Activated CD8-positive, alpha-beta memory T cell treated with anti-CD3 and anti-CD28 coated beads, Interleukin-2, amount 50 U/mL, for 1 hour (primary cell): ENCODE results near the gene SYPL1.

Experiments used
- DNase-seq: peaks from one replicate; pipeline ENCODE4 v3.0.0-alpha.2; 2020; ENCODE audit errors: extremely low read depth

The SYPL1 gene

DNA sequence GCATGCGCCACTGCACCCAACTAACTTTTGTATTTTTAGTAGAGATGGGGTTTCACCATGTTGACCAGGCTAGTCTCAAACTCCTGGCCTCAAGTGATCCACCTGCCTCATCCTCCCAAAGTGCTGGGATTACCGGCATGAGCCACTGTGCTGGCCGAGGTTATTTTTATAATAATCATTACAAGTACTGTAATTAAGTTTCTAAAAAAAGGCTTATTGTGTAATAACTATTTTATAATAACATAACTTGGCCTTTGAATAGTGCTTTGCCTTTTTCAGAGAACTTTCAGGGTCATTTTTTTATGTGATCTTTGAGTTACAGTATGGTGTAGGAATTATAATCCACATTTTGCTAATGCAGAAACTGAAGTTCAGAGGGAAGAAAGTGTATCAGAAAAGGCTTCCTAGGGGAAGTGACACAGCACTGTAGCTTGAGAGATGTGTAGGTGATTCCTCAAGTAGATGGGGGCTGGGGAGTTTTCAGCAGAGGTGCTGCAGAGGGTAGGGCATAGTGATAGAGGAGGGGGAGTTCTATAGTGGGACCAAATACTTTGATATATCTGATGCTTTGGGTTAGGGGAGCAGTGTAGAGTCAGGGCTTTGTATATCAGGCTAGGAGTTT is 9.2 kb upstream of the SYPL1 start:
- no peak for DNase-seq

DNA sequence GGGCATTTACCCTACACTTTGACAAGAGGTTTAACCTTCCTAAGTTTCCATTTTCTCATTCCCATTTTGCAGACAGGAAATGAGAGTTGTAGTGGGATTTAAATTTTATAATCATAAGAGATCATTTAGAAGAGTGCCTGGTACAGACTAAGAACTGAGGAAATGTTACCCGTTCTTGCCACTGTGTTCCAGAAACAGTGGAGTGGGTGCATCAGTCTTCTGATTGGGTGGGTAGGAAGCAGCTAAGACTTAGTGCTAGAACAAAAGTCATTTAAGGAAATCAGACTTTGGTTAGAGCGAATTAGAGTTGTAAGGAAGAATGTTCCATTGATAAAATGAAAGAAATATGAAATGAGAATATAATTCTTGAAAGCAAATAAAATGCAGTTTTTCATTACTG is 8.4 kb upstream of the SYPL1 start:
- no peak for DNase-seq

DNA sequence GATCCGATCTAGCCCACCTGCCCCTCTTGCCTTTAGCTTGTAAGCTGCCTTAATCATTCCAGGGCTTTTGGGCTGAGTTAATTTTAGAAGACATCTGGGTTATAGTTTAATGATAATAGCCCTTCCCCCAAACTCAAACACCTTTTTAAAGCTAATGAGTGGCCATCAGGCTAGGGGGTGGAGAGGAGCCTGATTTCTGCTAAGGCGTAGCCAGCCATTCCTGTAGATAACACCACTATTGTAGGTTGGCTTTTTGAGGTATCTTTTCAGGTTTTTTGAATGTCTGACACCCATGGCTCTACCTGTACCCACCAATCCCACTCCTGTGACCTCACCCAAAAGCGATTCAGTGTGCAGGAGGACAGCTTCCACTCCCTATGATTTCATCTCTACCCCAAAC is 7.6 kb upstream of the SYPL1 start:
- no peak for DNase-seq

DNA sequence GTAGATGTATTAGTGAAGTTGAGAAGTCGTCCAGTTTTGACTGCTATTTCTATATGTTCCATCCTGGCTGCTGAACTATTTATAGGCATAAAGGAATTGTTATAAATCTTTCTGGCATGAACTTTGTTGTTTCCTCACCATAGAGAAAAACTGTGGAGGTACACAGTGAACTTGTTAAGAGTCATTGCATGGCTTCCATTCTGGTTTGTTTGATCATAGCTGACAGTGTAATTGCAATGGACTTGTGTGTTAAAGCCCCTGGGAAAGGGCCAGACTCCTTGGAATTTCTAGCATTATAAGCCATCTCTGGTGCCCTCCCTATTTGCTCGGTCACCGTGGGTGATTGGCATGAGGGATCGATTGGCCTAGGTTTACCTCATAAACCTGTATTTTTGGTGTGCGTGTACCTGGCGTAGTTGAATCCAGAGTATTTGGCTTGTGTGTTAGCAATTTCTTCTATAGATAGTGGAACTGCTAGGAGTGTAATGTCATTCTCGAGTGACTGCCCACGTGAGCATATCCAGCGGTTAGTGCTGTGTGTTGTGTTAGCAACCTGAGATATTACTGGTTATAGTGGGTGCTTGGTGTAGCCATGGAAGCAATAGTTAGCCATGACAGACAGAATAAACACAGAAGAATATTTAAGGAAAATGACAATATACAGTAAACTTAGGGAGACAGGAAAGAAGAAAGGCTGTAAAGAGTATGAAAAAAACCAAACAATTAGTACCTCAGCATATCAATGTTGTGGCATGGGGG is 5.9 kb upstream of the SYPL1 start:
- DNase-seq = no peak

DNA sequence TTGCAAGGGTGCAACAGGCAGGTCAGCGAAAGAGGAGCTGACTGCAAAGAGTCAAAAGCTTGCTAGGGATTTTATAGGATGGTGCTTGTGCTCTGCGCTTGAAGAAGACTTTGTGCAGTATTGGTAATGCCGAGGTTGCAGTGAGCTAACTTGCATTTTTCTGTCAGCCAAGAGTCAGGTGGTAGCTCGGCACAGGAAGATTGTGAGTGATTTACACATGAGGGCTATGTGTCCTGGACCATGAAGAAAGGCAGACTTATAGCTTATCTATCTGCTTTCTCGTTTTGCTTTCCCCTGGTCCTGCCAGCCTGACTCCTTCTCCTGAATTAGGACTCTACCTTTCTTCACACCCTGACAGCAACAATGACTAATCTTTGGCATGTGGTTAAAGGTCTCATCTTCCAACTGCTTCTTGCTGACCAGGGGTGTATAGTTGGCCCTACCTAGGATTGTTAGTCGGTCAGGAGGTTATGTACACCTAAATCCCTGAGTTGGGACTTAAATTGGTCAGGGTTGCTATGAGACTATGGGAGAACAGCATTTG is 4.1 kb upstream of the SYPL1 start:
- DNase-seq = no peak

DNA sequence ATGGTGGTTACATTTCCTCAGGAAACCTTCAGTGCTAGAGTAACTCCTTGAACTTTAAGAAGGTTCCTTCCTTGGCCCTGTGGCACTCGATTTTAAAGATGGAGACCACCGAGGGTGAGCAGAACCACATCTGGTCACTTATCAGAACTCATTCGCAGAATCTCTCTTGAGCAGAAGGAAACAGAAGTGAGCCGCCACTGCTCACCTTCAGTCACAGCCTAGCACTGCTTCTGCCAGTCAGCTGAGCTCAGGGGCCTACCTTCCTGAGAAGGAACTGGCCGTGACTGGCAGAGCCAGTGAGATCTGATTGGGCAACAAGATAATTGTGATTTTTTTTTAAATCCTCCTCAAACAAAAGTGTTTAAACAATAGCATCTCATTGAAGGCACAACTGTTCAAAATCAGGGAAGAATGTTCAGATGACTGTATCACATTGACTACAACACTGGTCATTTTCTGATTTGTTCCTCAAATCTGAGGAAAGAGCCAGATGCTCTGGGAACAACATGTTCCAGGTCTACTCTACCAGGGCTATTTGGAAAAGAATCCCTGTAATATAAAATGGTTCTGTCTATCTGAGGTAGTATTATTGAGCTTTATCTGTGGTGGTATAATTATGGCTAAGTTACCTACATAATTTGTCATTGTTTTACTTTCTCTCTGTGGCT is 2.7 kb upstream of the SYPL1 start:
- no peak for DNase-seq

DNA sequence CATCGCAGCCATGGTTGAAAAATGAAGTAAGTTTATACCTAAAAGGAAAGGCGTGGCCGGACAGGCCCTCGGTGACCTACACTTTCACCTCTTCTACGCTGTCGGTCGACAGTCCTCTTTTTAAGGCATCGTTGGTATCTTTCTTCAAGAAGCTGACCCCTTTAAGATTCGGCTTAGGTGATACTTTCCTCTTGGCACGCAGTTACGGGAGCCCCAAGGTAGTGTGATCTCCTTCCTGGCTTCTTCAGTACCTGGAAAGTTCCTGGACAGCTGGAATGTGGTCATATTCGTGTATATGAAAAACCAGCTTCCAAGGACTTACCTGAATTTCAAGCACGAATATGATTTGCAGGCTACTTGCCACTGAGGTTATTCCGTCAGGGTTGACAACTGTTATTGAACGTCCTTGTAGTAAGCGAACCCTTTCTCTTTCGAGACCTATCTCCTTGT is 885 bp upstream of the SYPL1 start:
- no peak for DNase-seq

DNA sequence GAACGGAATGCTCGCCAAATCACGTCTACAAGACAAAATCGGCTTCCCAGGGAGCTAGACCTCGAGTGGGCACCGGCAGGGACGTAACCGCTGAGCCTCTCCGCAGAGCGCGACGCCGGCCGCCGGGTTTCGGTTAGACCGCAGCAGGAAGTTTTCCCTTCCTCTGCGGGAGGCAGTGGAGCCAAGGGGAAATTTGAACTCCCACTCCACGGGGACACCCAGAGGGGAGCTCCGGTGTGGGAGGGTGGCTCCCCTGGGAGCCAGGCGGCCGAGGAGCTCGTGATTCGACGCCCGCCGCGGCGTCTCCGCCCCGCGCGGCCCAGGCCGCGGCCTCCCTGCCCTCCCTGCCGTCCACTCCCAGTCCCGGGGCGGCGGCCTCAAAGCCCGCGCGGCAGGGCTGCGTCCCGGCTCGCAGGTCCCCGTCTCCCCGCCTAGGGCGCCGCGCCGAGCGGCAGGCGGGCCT is 426 bp downstream of the SYPL1 start:
- DNase-seq = no peak

DNA sequence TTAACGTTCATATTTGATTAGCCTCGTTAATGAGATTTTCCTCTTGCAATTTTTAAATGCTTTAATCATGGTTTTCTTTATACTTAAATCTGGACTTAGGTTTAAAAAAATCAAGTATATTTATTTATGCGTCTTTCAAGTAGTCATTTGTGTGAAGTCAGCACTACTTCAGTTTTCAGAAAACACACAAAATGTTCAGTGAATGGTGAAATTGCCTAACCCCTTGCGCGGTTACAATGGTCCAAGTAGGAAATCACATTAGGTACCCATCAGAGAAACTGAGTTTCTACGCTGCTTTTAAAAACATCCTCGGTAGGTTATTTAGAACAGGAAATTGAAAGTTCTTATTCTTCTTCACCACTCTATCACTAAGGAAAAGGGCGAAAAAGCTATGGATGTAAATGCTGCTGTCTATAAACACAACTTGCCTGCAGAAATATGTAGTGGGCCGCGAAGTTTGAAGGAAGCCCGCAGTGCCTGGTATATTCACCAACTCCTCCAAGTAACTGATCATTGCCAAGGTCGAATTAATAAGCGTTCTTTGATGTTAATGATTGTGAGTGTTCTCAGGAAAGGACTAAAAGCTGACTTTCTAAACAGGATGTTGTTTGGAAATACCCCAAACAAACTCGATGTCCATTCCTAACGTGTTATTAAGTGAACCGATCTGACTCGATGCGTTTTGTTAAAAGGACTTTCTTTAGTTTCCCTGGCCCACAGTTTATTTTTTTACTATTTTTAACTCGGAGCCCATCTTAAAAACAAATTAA is 1.0 kb downstream of the SYPL1 start:
- DNase-seq = no peak

DNA sequence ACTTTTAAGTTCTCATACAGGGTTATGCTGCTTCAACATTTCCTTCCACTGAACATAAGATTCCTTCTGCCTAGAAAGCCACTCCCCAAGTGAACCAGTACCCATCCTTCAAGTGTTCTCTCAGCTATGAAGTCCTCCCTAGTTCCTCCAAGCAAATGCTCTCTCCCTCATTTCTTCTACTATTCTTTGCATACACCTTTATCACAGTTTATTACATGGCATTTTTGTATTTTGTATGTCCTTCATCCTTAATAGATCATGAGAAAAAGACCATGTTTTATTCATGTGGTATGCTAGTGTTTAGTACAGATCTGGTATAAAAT is 1.9 kb downstream of the SYPL1 start:
- no peak for DNase-seq

DNA sequence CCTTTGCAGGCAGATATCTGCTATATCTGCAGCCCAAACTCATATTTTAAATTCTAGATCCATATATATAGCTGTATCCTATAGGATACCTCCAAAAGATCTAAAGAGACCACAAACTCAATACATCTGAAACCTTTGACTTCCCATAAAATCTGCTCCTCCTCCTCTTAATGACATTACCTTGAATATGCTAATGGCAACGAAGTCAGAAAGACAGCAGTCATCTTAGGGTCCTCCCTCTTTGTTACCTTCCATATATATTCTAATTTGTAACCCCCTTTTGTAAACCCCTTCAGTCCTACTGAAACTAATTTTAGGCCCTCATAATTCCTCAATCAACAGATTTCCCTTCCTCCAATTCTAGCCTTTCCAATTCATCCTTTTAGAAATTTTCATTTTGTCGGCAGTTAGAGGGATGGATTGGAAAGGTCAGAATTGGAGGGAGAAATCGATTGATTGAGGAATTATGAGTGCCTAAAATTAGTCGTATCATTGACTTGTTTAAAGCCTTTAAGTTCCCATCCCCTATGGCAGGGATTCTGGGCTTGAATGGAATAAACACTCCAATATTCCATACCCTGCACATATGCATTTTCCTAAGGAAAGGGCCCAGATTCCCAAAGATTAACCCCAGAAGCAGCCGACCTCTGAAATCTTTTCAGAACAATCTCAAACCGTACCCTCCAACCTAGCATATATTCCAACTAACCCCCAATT is 2.4 kb downstream of the SYPL1 start:
- no peak for DNase-seq

DNA sequence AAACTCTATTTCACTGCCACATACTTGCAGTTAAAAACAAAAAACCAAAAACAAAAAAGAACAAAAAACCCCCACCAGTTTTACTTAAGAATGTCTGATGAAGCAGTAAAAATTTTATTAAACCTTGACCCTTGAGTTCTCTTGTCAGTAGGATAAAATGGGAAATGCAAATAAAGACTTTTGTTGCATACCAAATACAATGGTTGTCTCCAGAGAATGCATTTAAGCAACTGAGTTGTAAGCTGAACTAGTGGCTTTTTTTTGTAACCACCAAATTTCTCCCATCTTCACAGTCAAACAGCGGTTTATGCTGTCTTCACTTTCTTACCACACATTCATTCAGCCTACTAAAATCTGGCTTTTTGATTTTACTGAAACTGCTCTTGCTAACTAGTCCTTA is 3.1 kb downstream of the SYPL1 start:
- DNase-seq = no peak

DNA sequence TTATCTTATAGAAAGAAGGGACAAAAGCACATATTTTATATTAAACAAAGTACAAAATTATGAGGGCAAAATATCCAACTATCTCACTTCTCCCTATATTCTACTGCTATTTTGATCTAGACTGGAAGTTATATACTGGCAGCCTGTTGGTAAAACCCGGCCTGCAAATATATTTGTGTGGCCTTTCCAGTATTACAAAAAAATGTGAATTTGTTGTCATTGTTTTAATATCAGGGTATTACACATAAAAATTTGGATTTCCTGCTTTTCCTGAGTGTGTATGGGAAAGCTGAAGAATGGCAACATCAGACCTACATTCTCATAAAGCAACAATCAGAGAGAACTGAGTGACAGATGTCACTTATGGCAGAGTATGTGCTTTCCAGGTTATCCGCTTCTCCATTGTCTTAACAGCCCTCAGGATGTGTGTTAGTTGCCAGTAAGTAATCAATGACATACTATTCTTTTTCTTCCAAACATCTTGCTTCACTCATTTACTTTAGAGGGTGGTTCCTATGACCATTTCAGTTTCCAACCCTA is 7.3 kb downstream of the SYPL1 start:
- DNase-seq = no peak

DNA sequence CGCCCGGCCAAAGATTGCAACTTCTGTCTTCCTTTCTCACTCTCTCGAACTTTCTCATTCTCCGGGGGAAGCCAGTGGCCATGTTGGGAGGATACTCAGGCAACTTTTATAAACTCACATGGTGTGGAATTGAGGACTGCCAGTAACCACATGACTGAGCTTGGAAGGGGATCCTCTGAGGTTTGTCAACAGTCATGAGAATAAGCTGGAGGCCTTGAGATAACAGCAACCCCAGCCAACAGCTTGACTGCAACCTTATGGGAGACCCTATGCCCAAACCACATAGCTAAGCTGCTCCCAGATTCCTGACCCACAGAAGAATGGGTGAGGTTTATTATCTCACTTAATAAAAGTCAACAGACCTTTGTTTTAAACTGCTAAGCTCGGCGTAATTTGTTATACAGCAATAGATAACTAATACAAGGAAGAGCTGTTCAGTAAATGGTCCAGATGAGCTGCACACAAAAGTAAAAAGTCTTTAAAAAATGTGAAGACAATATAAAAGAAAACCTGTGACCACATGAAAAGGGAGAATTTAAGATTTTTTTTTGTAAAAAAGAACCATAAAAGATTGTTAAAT is 9.6 kb downstream of the SYPL1 start:
- no peak for DNase-seq

DNA sequence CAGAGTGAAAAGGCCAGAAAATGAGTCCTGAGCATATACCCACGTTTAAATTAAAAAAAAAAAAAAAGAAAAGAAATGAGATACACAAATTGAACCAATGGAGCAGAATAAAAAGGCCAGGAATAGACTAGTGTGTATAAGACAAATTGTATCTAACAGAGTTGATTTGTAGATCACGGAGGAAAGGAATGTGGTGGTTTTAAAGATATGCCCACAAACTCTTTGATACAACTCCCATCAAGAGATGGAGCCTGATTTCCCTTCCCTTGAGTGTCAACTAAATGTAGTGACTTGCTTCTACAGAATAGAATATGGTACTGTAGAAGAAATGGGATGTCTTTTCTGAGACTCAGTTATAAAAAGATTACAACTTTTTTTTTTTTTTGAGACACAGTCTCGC is 10.4 kb downstream of the SYPL1 start:
- no peak for DNase-seq

DNA sequence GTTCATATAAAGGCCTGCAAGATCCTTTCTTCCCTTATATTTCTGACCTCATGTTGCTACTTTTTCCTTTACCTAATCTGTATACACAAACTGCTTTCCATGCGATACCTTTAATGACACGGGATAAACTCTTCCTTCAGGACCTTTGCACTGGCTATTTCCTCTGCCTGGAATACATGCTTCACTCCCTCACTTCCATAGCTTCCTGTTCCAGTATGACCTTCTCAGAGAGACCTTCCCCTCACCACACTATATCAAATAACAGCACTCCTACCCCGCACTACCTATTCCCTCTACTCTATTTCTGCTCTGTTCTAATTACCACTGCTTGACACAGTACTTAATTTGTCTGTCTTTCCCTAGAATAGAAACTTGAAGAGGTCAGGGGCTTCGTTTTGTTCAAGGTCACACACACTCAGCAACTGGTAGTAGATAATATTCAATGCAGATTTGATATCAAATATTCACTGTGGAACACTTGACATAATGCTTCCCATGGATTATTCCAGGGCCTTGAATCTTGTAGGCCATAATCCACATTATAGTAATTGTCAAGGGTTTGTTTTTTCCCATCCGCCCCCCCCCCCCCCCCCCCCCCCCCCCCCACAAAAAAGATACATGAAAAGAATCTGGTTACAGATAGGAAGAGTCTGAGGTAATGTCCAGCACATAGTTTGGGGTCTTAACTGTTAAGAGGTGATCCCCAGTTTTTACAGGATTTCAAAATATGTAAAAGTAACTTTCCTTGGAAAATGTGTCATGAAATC is 11.1 kb downstream of the SYPL1 start:
- DNase-seq = no peak

DNA sequence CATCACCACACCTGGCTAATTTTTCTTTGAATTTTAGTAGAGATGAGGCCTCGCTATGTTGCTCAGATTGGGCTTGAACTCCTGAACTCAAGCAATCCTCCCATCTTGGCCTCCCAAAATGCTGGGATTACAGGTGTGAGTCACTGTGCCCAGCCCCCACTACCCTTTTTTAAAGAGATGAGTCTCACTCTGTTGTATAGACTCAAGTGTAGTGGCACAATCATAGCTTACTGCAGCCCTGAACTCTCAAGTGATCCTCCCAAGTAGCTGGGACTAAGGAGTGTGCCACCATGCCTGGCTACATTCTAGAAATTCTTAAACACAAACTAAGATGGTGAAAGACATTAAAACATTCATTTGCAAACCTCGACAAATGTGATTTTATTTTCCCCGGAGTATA is 12.6 kb downstream of the SYPL1 start:
- no peak for DNase-seq

DNA sequence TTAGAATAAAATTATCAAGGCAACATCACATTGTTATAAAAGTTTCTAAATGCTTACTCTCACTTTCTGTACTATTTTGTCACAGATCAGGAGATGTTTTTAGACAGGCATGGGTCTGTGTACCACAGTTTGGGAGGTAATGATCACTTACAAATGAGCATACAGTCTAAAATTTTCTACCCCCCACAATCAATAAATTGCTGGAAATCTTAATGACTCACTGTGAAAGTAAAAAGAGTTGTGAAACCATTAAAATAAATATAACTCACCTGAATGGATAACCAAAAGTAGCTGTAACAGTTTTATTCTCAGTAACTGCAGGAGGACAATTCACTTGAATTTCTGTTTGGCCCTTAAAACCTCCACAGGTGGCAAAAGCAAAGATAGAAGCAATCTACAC is 13.2 kb downstream of the SYPL1 start:
- no peak for DNase-seq

DNA sequence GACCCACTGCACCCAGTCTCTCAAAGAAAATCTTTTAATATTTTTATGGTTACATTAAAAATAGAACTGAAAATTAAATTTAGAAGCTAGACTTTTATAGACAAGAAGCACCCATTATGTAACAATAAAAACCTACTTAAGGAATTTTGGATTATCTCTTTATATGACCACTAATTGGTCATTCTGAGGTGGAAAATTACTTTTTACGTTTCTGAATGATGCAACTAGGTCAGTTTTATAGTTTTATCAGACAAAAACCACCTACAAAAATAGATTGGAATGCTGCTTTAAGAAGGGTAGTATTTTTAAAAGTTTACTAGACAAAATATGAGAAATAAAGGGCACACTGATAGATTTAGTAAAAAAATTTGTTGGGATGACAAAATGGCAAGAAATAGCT is 16.5 kb downstream of the SYPL1 start:
- DNase-seq = no peak

DNA sequence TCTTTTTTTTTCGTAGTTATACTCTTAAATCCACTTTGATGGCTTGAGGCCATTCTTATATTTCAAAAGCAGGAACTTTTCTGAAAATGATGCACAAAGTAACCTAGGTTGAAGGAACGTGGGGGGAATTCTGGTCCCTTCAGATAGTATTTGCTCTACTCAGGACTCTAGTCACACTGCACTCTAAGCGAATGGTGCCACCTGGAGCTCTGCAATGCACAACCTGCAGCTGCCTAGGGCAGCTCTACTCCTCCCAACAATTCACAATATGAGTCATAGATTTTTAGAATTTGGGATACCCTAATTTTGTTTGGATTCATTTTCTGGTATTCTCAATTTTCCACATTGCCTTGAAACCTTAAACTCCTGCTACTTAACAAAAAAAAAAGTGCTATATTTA is 17.3 kb downstream of the SYPL1 start:
- no peak for DNase-seq
